ENCODE measurements around the gene TSHZ2.
"Not testable (repeated sequence)": the region's sequence is repeated elsewhere in the genome, so short reads cannot be mapped to it uniquely, and the experiment has no call there.

Gene TSHZ2

GRCh38 chr20:53365539-53366075 lies 393.4 kb downstream of the TSHZ2 start:
- no peak for DNase-seq

GRCh38 chr20:53366928-53367327 lies 394.8 kb downstream of the TSHZ2 start:
- not testable (repeated sequence) for DNase-seq

GRCh38 chr20:53369871-53370270 lies 397.7 kb downstream of the TSHZ2 start:
- no peak for DNase-seq

GRCh38 chr20:53370345-53370961 lies 398.3 kb downstream of the TSHZ2 start:
- no peak for DNase-seq

GRCh38 chr20:53371216-53371615 lies 399.1 kb downstream of the TSHZ2 start:
- no peak for DNase-seq

- no peak for DNase-seq
These were observed 403.9 kb downstream of the TSHZ2 start for GRCh38 chr20:53376021-53376420.

- no peak for DNase-seq
These were observed 407.1 kb downstream of the TSHZ2 start for GRCh38 chr20:53379014-53379832.

GRCh38 chr20:53379833-53380120 lies 407.6 kb downstream of the TSHZ2 start:
- no peak for DNase-seq

- DNase-seq = no peak
These were observed 409.6 kb downstream of the TSHZ2 start for GRCh38 chr20:53381568-53382262.

- no peak for DNase-seq
These were observed 410.2 kb downstream of the TSHZ2 start for GRCh38 chr20:53382263-53382844.

GRCh38 chr20:53383916-53384315 lies 411.8 kb downstream of the TSHZ2 start:
- DNase-seq = no peak

GRCh38 chr20:53384392-53384791 lies 412.2 kb downstream of the TSHZ2 start:
- DNase-seq = no peak

GRCh38 chr20:53385941-53386767 lies 414.0 kb downstream of the TSHZ2 start:
- no peak for DNase-seq

- no peak for DNase-seq
These were observed 416.0 kb downstream of the TSHZ2 start for GRCh38 chr20:53387983-53388675.

- DNase-seq = no peak
These were observed 417.6 kb downstream of the TSHZ2 start for GRCh38 chr20:53389516-53390300.

- DNase-seq = no peak
These were observed 418.6 kb downstream of the TSHZ2 start for GRCh38 chr20:53390770-53391169.

- DNase-seq = no peak
These were observed 422.3 kb downstream of the TSHZ2 start for GRCh38 chr20:53394433-53394832.

GRCh38 chr20:53395188-53395923 lies 423.2 kb downstream of the TSHZ2 start:
- DNase-seq = no peak

GRCh38 chr20:53399083-53399482 lies 426.9 kb downstream of the TSHZ2 start:
- no peak for DNase-seq

- DNase-seq = no peak
These were observed 427.6 kb downstream of the TSHZ2 start for GRCh38 chr20:53399592-53400335.

All from NCI-H2081 treated with DMSO at 0.1 percent for 48 hours (cell line).